ENCODE measurements around the gene IRF2. TPM values are rescaled to one million over a fixed set of nuclear protein-coding genes. Genes with fewer than 3 reads are reported as not detected.

Gene IRF2
- total and polyA plus RNA-seq, 5 donors: 16.8 to 39.3 (median 28.3) TPM

GRCh38 chr4:184475096-184475461 is 729 bp upstream of the IRF2 start:
- DNase-seq: peak; percentile 67 to 78 (median 73)
- peaks cover 3% of the 10 kb centered on the region for H3K4me1 ChIP-seq (ENCODE audit: control insufficient read depth, insufficient read depth, low read length)
- 1% methylated on average over 17 of the region's 17 CpGs for WGBS
- peak; percentile 25 to 26 for ATAC-seq
- H3K27ac ChIP-seq (ENCODE audit: low read length): peak overlapping the region; percentile 92
- no peaks in the 10 kb centered on the region for H3K9me3 ChIP-seq (ENCODE audit: control insufficient read depth, low read length)
- intact Hi-C loops (cut with DNase I): loop anchor here in 3 of 4 donors (2.0 to 10.0 kb wide), 4 partner anchors 60 to 210 kb away; no protein-coding TSS in a partner anchor
- peak overlapping the region; percentile 76 for H3K4me3 ChIP-seq (ENCODE audit: low read length)
- H3K27me3 ChIP-seq (ENCODE audit: control insufficient read depth, insufficient read depth): no peaks in the 10 kb centered on the region

GRCh38 chr4:184473499-184474262 is 669 bp downstream of the IRF2 start:
- Histone ChIP-seq H3K4me3 (ENCODE audit: low read length) (peak overlapping the region; percentile 98), H3K4me1 (ENCODE audit: control insufficient read depth, insufficient read depth, low read length) (peaks cover 3% of the 10 kb centered on the region), H3K27ac (ENCODE audit: low read length) (peak overlapping the region; percentile 94), H3K9me3 (ENCODE audit: control insufficient read depth, low read length) (no peaks in the 10 kb centered on the region), H3K27me3 (ENCODE audit: control insufficient read depth, insufficient read depth) (no peaks in the 10 kb centered on the region)
- peak; percentile 51 to 82 (median 77) for DNase-seq
- peak in 1 of 2 donors; percentile 2 for ATAC-seq
- under 1% methylated on average over 65 of the region's 65 CpGs for WGBS
- intact Hi-C loops (cut with DNase I): loop anchor here in 3 of 4 donors (2.0 to 10.0 kb wide), 6 partner anchors 56 to 209 kb away; no protein-coding TSS in a partner anchor

- Histone ChIP-seq H3K9me3 (ENCODE audit: control insufficient read depth, low read length) (no peaks in the 10 kb centered on the region), H3K4me1 (ENCODE audit: control insufficient read depth, insufficient read depth, low read length) (peaks cover 7% of the 10 kb centered on the region), H3K27me3 (ENCODE audit: control insufficient read depth, insufficient read depth) (no peaks in the 10 kb centered on the region), H3K27ac (ENCODE audit: low read length) (peak overlapping the region; percentile 94), H3K4me3 (ENCODE audit: low read length) (peak overlapping the region; percentile 98)
- DNase-seq: peak; percentile 90 to 95 (median 93)
- WGBS: under 1% methylated on average over 104 of the region's 104 CpGs
- intact Hi-C loops (cut with DNase I): loop anchor here in 3 of 4 donors (5.0 to 10.0 kb wide), 5 partner anchors 56 to 208 kb away; no protein-coding TSS in a partner anchor
- ATAC-seq: peak; percentile 84 to 85
Observed at GRCh38 chr4:184472614-184473498, 1.5 kb downstream of the IRF2 start.

- WGBS: 10% methylated on average over 13 of the region's 13 CpGs
- H3K27me3 ChIP-seq (ENCODE audit: control insufficient read depth, insufficient read depth): no peaks in the 10 kb centered on the region
- DNase-seq (no peak), ATAC-seq (no peak)
- no peaks in the 10 kb centered on the region for H3K9me3 ChIP-seq (ENCODE audit: control insufficient read depth, low read length)
- intact Hi-C loops (cut with DNase I): loop anchor here in 3 of 4 donors (5.0 to 10.0 kb wide), 5 partner anchors 55 to 207 kb away; no protein-coding TSS in a partner anchor
- H3K4me3 ChIP-seq (ENCODE audit: low read length): peak overlapping the region; percentile 98
- peaks cover 7% of the 10 kb centered on the region for H3K4me1 ChIP-seq (ENCODE audit: control insufficient read depth, insufficient read depth, low read length)
- H3K27ac ChIP-seq (ENCODE audit: low read length): peak overlapping the region; percentile 94
Observed at GRCh38 chr4:184471881-184472613, 2.3 kb downstream of the IRF2 start.

GRCh38 chr4:184470785-184471110 is 3.6 kb downstream of the IRF2 start:
- H3K27me3 ChIP-seq (ENCODE audit: control insufficient read depth, insufficient read depth): no peaks in the 10 kb centered on the region
- no peak for DNase-seq
- H3K27ac ChIP-seq (ENCODE audit: low read length): no peak overlapping the region
- ATAC-seq: no peak
- H3K4me3 ChIP-seq (ENCODE audit: low read length): no peak overlapping the region
- no peaks in the 10 kb centered on the region for H3K9me3 ChIP-seq (ENCODE audit: control insufficient read depth, low read length)
- intact Hi-C loops (cut with DNase I): loop anchor here in 3 of 4 donors (5.0 to 10.0 kb wide), 5 partner anchors 53 to 206 kb away; no protein-coding TSS in a partner anchor
- WGBS: 46% methylated on average over 2 of the region's 2 CpGs
- H3K4me1 ChIP-seq (ENCODE audit: control insufficient read depth, insufficient read depth, low read length): peaks cover 3% of the 10 kb centered on the region

- no peak overlapping the region for H3K27ac ChIP-seq (ENCODE audit: low read length)
- intact Hi-C loops (cut with DNase I): loop anchor here in 1 of 4 donors (10.0 kb wide), 1 partner anchor 52 kb away; no protein-coding TSS in a partner anchor
- no peak for ATAC-seq
- no peaks in the 10 kb centered on the region for H3K9me3 ChIP-seq (ENCODE audit: control insufficient read depth, low read length)
- no peaks in the 10 kb centered on the region for H3K27me3 ChIP-seq (ENCODE audit: control insufficient read depth, insufficient read depth)
- WGBS: 83% methylated on average over 2 of the region's 2 CpGs
- DNase-seq: no peak
- peaks cover 11% of the 10 kb centered on the region for H3K4me1 ChIP-seq (ENCODE audit: control insufficient read depth, insufficient read depth, low read length)
- no peak overlapping the region for H3K4me3 ChIP-seq (ENCODE audit: low read length)
Observed at GRCh38 chr4:184466634-184467033, 7.7 kb downstream of the IRF2 start.

- Histone ChIP-seq H3K4me3 (ENCODE audit: low read length) (no peak overlapping the region), H3K4me1 (ENCODE audit: control insufficient read depth, insufficient read depth, low read length) (peaks cover 13% of the 10 kb centered on the region), H3K27me3 (ENCODE audit: control insufficient read depth, insufficient read depth) (no peaks in the 10 kb centered on the region), H3K27ac (ENCODE audit: low read length) (no peak overlapping the region), H3K9me3 (ENCODE audit: control insufficient read depth, low read length) (no peaks in the 10 kb centered on the region)
- ATAC-seq (peak; percentile 53 to 61), DNase-seq (no peak)
- intact Hi-C loops (cut with DNase I): loop anchor here in 1 of 4 donors (10.0 kb wide), 1 partner anchor 50 kb away; no protein-coding TSS in a partner anchor
- 63% methylated on average over 5 of the region's 5 CpGs for WGBS
Observed at GRCh38 chr4:184464759-184465454, 9.4 kb downstream of the IRF2 start.

- Histone ChIP-seq H3K4me1 (ENCODE audit: control insufficient read depth, insufficient read depth, low read length) (peaks cover 13% of the 10 kb centered on the region), H3K4me3 (ENCODE audit: low read length) (no peak overlapping the region), H3K9me3 (ENCODE audit: control insufficient read depth, low read length) (no peaks in the 10 kb centered on the region), H3K27me3 (ENCODE audit: control insufficient read depth, insufficient read depth) (no peaks in the 10 kb centered on the region), H3K27ac (ENCODE audit: low read length) (no peak overlapping the region)
- 96% methylated on average over 5 of the region's 5 CpGs for WGBS
- ATAC-seq (no peak), DNase-seq (no peak)
- intact Hi-C loops (cut with DNase I): loop anchor here in 1 of 4 donors (10.0 kb wide), 1 partner anchor 49 kb away; no protein-coding TSS in a partner anchor
Observed at GRCh38 chr4:184463856-184464255, 10.5 kb downstream of the IRF2 start.

GRCh38 chr4:184463158-184463557 is 11.2 kb downstream of the IRF2 start:
- no peak for DNase-seq
- H3K27ac ChIP-seq (ENCODE audit: low read length): no peak overlapping the region
- H3K4me1 ChIP-seq (ENCODE audit: control insufficient read depth, insufficient read depth, low read length): peaks cover 10% of the 10 kb centered on the region
- 99% methylated on average over 2 of the region's 2 CpGs for WGBS
- H3K27me3 ChIP-seq (ENCODE audit: control insufficient read depth, insufficient read depth): no peaks in the 10 kb centered on the region
- no peak for ATAC-seq
- intact Hi-C loops (cut with DNase I): loop anchor here in 1 of 4 donors (10.0 kb wide), 1 partner anchor 48 kb away; no protein-coding TSS in a partner anchor
- H3K9me3 ChIP-seq (ENCODE audit: control insufficient read depth, low read length): no peaks in the 10 kb centered on the region
- H3K4me3 ChIP-seq (ENCODE audit: low read length): no peak overlapping the region

- no peak for DNase-seq
- Histone ChIP-seq H3K4me3 (ENCODE audit: low read length) (no peak overlapping the region), H3K9me3 (ENCODE audit: control insufficient read depth, low read length) (no peaks in the 10 kb centered on the region), H3K27ac (ENCODE audit: low read length) (no peak overlapping the region), H3K27me3 (ENCODE audit: control insufficient read depth, insufficient read depth) (no peaks in the 10 kb centered on the region), H3K4me1 (ENCODE audit: control insufficient read depth, insufficient read depth, low read length) (peaks cover 15% of the 10 kb centered on the region)
- intact Hi-C loops (cut with DNase I): loop anchor here in 1 of 4 donors (10.0 kb wide), 1 partner anchor 48 kb away; no protein-coding TSS in a partner anchor
- WGBS: 90% methylated on average over 2 of the region's 2 CpGs
- no peak for ATAC-seq
Observed at GRCh38 chr4:184462724-184463123, 11.6 kb downstream of the IRF2 start.
